Neutrophil (primary cell): ENCODE data around the gene TRIM44.

Experiments used
- H3K27ac ChIP-seq: fragments of 200-600 bp; sonication (generic); 2 replicates; pipeline ENCODE4 v1.5.1; 2016; ENCODE audit warnings: mild to moderate bottlenecking, moderate library complexity
- H3K27me3 ChIP-seq: fragments of 200-600 bp; sonication (generic); 2 replicates; pipeline ENCODE4 v1.6.0; 2016; ENCODE audit warnings: mild to moderate bottlenecking
- H3K36me3 ChIP-seq: fragments of 200-600 bp; sonication (generic); 2 replicates; pipeline ENCODE4 v1.5.1; 2017
- H3K4me1 ChIP-seq, 2 experiments: fragments of 200-600 bp in 1 of 2; sonication (generic) in 1 of 2; 1 replicate in 1 of 2; 2 replicates in 1 of 2; pipeline versions ENCODE4 v1.5.1 to v1.6.1; 2013 to 2016; ENCODE audit warnings: low read depth in 1 of 2, low read length in 1 of 2, mild to moderate bottlenecking in 1 of 2, moderate library complexity in 1 of 2; ENCODE audit not compliant: control insufficient read depth in 1 of 2, insufficient read depth in 1 of 2
- H3K4me3 ChIP-seq, 2 experiments: fragments of 200-600 bp in 1 of 2; sonication (generic) in 1 of 2; 1 replicate in 1 of 2; 2 replicates in 1 of 2; pipeline ENCODE4 v1.5.1; 2013 to 2016; ENCODE audit warnings: low read depth in 1 of 2, low read length in 1 of 2, mild to moderate bottlenecking in 1 of 2, moderate library complexity in 1 of 2
- H3K9me3 ChIP-seq: fragments of 200-600 bp; sonication (generic); 2 replicates; pipeline ENCODE4 v1.5.1; 2016
- TF ChIP-seq, protein P1 (sequence below): fragments of 200-600 bp; sonication (generic); IDR thresholded peaks from 2 replicates; pipeline ENCODE4 v1.5.1; 2016; ENCODE audit warnings: antibody characterized with exemption

Gene TRIM44

DNA sequence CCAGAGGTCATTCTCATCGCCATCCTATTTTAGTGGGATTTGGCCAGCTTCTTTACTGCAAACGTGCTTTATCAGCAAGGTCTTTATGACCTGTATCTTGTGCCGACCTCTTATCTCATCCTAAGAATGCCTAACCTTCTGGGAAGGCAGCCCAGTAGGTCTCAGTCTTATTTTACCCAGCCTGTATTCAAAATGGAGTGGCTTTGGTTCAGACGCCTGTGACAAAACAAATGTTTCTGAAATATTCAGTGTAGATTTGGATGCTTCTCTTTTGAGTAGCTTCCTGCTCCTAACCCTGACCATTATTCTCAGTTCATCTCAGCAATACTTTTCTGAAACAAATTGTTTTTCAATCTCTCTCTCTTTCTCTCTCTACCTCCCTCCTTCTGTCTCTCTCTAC lies 60.1 kb downstream of the TRIM44 start:
- no peaks in the 10 kb centered on the region for H3K4me1 ChIP-seq
- no peaks in the 10 kb centered on the region for H3K27me3 ChIP-seq
- H3K27ac ChIP-seq, result no peak overlapping the region
- no peak overlapping the region for H3K4me3 ChIP-seq
- TF ChIP-seq, protein P1, sequence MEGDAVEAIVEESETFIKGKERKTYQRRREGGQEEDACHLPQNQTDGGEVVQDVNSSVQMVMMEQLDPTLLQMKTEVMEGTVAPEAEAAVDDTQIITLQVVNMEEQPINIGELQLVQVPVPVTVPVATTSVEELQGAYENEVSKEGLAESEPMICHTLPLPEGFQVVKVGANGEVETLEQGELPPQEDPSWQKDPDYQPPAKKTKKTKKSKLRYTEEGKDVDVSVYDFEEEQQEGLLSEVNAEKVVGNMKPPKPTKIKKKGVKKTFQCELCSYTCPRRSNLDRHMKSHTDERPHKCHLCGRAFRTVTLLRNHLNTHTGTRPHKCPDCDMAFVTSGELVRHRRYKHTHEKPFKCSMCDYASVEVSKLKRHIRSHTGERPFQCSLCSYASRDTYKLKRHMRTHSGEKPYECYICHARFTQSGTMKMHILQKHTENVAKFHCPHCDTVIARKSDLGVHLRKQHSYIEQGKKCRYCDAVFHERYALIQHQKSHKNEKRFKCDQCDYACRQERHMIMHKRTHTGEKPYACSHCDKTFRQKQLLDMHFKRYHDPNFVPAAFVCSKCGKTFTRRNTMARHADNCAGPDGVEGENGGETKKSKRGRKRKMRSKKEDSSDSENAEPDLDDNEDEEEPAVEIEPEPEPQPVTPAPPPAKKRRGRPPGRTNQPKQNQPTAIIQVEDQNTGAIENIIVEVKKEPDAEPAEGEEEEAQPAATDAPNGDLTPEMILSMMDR, result no peak
- H3K36me3 ChIP-seq, result no peaks in the 10 kb centered on the region
- no peaks in the 10 kb centered on the region for H3K9me3 ChIP-seq

GRCh38 chr11:35723493-35723892 lies 60.9 kb downstream of the TRIM44 start:
- Histone ChIP-seq H3K9me3 (no peaks in the 10 kb centered on the region), H3K36me3 (no peaks in the 10 kb centered on the region), H3K27me3 (no peaks in the 10 kb centered on the region), H3K4me3 (no peak overlapping the region), H3K27ac (no peak overlapping the region), H3K4me1 (no peaks in the 10 kb centered on the region)
- TF ChIP-seq, protein P1, result no peak

GRCh38 chr11:35723913-35724312 lies 61.3 kb downstream of the TRIM44 start:
- H3K27ac ChIP-seq, result no peak overlapping the region
- no peaks in the 10 kb centered on the region for H3K36me3 ChIP-seq
- no peaks in the 10 kb centered on the region for H3K9me3 ChIP-seq
- TF ChIP-seq, protein P1, result no peak
- H3K4me3 ChIP-seq, result no peak overlapping the region
- no peaks in the 10 kb centered on the region for H3K27me3 ChIP-seq
- no peaks in the 10 kb centered on the region for H3K4me1 ChIP-seq

GRCh38 chr11:35725885-35726284 lies 63.3 kb downstream of the TRIM44 start:
- Histone ChIP-seq H3K36me3 (no peaks in the 10 kb centered on the region), H3K4me1 (no peaks in the 10 kb centered on the region), H3K27ac (no peak overlapping the region), H3K27me3 (no peaks in the 10 kb centered on the region), H3K4me3 (no peak overlapping the region), H3K9me3 (no peaks in the 10 kb centered on the region)
- TF ChIP-seq, protein P1, result no peak

DNA sequence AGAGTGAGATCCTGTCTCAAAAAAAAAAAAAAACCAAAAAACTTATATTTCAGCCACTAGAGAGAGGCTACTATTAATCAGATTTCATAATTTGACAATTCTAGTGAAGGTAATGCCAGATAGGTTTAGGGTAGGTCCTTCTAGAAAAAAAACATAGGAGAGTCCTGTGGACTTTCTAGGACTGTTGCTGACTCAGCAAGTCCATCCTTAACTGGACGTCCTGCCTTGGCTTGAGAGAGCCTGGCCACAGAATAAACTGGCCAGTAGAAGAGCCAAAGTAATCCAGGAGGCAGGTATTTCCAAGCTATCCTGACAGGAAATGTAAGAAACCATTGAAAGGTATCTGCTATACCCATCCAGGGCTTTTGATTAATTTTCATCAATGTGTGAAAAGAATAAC lies 64.6 kb downstream of the TRIM44 start:
- no peaks in the 10 kb centered on the region for H3K27me3 ChIP-seq
- TF ChIP-seq, protein P1, result no peak
- H3K36me3 ChIP-seq, result no peaks in the 10 kb centered on the region
- no peak overlapping the region for H3K4me3 ChIP-seq
- no peaks in the 10 kb centered on the region for H3K9me3 ChIP-seq
- no peak overlapping the region for H3K27ac ChIP-seq
- H3K4me1 ChIP-seq, result no peaks in the 10 kb centered on the region

GRCh38 chr11:35730254-35730653 lies 67.7 kb downstream of the TRIM44 start:
- H3K27me3 ChIP-seq, result no peaks in the 10 kb centered on the region
- no peak overlapping the region for H3K27ac ChIP-seq
- H3K4me1 ChIP-seq, result no peaks in the 10 kb centered on the region
- TF ChIP-seq, protein P1, result no peak
- H3K9me3 ChIP-seq, result no peaks in the 10 kb centered on the region
- H3K36me3 ChIP-seq, result no peaks in the 10 kb centered on the region
- no peak overlapping the region for H3K4me3 ChIP-seq
